Endodermal cell (in vitro differentiated cells): Measurements from ENCODE around the gene CSGALNACT2. TPM values are rescaled to one million over a fixed set of nuclear protein-coding genes. Genes with fewer than 3 reads are reported as not detected.

ENCODE experiments used
- DNase-seq: peaks from one replicate; pipeline ENCODE4 v3.0.0-alpha.2; 2017
- H3K27ac ChIP-seq: 2 replicates; pipeline ENCODE4 v1.5.1; 2013; ENCODE audit warnings: mild to moderate bottlenecking, low read depth, low read length, moderate library complexity
- H3K27me3 ChIP-seq: 2 replicates; pipeline ENCODE4 v1.6.1; 2013; ENCODE audit warnings: mild to moderate bottlenecking, low read length, moderate library complexity; ENCODE audit not compliant: insufficient read depth, control insufficient read depth, poor library complexity, severe bottlenecking
- H3K36me3 ChIP-seq: 2 replicates; pipeline ENCODE4 v1.7.0; 2013; ENCODE audit warnings: mild to moderate bottlenecking, low read length, moderate library complexity; ENCODE audit not compliant: control insufficient read depth, insufficient read depth
- H3K4me1 ChIP-seq: one replicate; pipeline ENCODE4 v1.7.0; 2013; ENCODE audit warnings: low read length; ENCODE audit not compliant: control insufficient read depth, insufficient read depth
- H3K4me3 ChIP-seq: 2 replicates; pipeline ENCODE4 v1.5.1; 2013; ENCODE audit warnings: mild to moderate bottlenecking, low read length, moderate library complexity
- H3K9ac ChIP-seq: 2 replicates; pipeline ENCODE4 v1.6.1; 2013; ENCODE audit warnings: mild to moderate bottlenecking, low read length, moderate library complexity; ENCODE audit not compliant: poor library complexity, severe bottlenecking; ENCODE audit errors: extremely low read depth
- H3K9me3 ChIP-seq: 2 replicates; pipeline ENCODE4 v1.6.1; 2013; ENCODE audit warnings: mild to moderate bottlenecking, low read length, moderate library complexity; ENCODE audit not compliant: control insufficient read depth
- H3K27ac Mint-ChIP-seq: 2 replicates; pipeline ENCODE4 v1.8.0; 2020; ENCODE audit warnings: mixed read lengths
- H3K27me3 Mint-ChIP-seq: 2 replicates; pipeline ENCODE4 v1.8.0; 2021; ENCODE audit warnings: mild to moderate bottlenecking, mixed read lengths; ENCODE audit not compliant: insufficient read depth
- H3K36me3 Mint-ChIP-seq: 2 replicates; pipeline ENCODE4 v1.8.0; 2020; ENCODE audit warnings: low read depth, mixed read lengths
- H3K4me1 Mint-ChIP-seq: 2 replicates; pipeline ENCODE4 v1.8.0; 2020; ENCODE audit warnings: mixed read lengths
- H3K4me3 Mint-ChIP-seq: 2 replicates; pipeline ENCODE4 v1.8.0; 2020; ENCODE audit warnings: mild to moderate bottlenecking, moderate library complexity, mixed read lengths
- H3K9me3 Mint-ChIP-seq: 2 replicates; pipeline ENCODE4 v1.8.0; 2020; ENCODE audit warnings: mild to moderate bottlenecking, mixed read lengths
- WGBS, 2 experiments: methylation state at CpG; one replicate each; pipeline versions ENCODE4 v1.1.5 to v1.1.7; 2013; ENCODE audit warnings: missing lambda C conversion rate in 2 of 2, mixed read lengths in 1 of 2; ENCODE audit not compliant: insufficient coverage in 1 of 2, insufficient read length in 1 of 2; 5-methylcytosine and 5-hydroxymethylcytosine counted together
- total RNA-seq, 2 donors: library from RNA; stranded (reverse); fragmentation: NEBNext Ultra II Directional in 1 of 2; extraction: Animal tissue kit (Norgen Biotek cat#: 25700) in 1 of 2; gene quantifications; 2 replicates in 1 of 2; 3 replicates in 1 of 2; pipeline ENCODE4 v1.2.1, GENCODE V29; 2021
- TF ChIP-seq, protein P1 (sequence below): fragments of 200-600 bp; sonication (generic); conservative IDR thresholded peaks from 2 replicates; pipeline ENCODE4 v1.5.0; 2021; ENCODE audit warnings: antibody characterized with exemption, mild to moderate bottlenecking

Gene CSGALNACT2
- total RNA-seq, 2 donors from 2014 or later, result 7.3 to 8.6 TPM

DNA sequence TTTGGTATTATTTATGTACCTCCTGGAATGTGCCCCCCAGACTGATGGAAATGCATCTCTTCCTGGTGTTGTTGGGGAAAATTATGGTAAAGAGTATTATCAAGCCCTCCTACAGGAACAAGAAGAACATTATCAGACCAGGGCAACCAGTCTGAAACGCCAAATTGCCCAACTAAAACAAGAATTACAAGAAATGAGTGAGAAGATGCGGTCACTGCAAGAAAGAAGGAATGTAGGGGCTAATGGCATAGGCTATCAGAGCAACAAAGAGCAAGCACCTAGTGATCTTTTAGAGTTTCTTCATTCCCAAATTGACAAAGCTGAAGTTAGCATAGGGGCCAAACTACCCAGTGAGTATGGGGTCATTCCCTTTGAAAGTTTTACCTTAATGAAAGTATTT, 17.0 kb downstream of the CSGALNACT2 start:
- no peaks in the 10 kb centered on the region for H3K27me3 Mint-ChIP-seq
- peaks cover 8% of the 10 kb centered on the region for H3K4me1 Mint-ChIP-seq
- no peaks in the 10 kb centered on the region for H3K36me3 Mint-ChIP-seq
- H3K4me1 ChIP-seq, result no peaks in the 10 kb centered on the region
- no peak overlapping the region for H3K4me3 Mint-ChIP-seq
- H3K4me3 ChIP-seq, result no peak overlapping the region
- H3K9ac ChIP-seq, result no peak overlapping the region
- 92 to 100% methylated on average over 1 to 2 of the region's 2 CpGs for WGBS, 2 experiments
- H3K9me3 ChIP-seq, result no peaks in the 10 kb centered on the region
- TF ChIP-seq, protein P1, sequence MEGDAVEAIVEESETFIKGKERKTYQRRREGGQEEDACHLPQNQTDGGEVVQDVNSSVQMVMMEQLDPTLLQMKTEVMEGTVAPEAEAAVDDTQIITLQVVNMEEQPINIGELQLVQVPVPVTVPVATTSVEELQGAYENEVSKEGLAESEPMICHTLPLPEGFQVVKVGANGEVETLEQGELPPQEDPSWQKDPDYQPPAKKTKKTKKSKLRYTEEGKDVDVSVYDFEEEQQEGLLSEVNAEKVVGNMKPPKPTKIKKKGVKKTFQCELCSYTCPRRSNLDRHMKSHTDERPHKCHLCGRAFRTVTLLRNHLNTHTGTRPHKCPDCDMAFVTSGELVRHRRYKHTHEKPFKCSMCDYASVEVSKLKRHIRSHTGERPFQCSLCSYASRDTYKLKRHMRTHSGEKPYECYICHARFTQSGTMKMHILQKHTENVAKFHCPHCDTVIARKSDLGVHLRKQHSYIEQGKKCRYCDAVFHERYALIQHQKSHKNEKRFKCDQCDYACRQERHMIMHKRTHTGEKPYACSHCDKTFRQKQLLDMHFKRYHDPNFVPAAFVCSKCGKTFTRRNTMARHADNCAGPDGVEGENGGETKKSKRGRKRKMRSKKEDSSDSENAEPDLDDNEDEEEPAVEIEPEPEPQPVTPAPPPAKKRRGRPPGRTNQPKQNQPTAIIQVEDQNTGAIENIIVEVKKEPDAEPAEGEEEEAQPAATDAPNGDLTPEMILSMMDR, result no peak
- H3K27ac ChIP-seq, result no peak overlapping the region
- H3K36me3 ChIP-seq, result no peaks in the 10 kb centered on the region
- DNase-seq, result no peak
- no peaks in the 10 kb centered on the region for H3K27me3 ChIP-seq
- no peaks in the 10 kb centered on the region for H3K9me3 Mint-ChIP-seq
- no peak overlapping the region for H3K27ac Mint-ChIP-seq

DNA sequence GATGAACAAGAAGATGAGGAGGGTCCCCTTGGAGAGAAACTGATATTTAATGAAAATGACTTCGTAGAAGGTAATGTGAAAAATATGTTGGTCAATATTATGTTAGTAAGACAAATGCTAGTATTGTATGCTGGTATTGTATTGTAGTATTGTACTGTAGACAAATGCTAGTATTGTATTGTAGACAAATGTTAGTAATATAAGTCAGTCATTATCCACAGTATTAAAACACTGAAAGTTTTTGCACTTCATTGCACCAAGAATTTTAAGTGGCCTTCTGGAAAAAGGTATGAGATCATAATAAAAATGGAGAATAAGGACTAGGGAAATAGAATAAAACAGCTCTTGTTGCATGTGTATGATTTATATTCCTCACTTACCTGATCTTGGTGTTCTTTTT, 17.5 kb downstream of the CSGALNACT2 start:
- Histone ChIP-seq H3K27me3 (no peaks in the 10 kb centered on the region), H3K27ac (no peak overlapping the region), H3K9ac (no peak overlapping the region), H3K36me3 (no peaks in the 10 kb centered on the region), H3K4me1 (no peaks in the 10 kb centered on the region), H3K4me3 (no peak overlapping the region), H3K9me3 (no peaks in the 10 kb centered on the region)
- peaks cover 8% of the 10 kb centered on the region for H3K4me1 Mint-ChIP-seq
- H3K9me3 Mint-ChIP-seq, result no peaks in the 10 kb centered on the region
- H3K36me3 Mint-ChIP-seq, result no peaks in the 10 kb centered on the region
- TF ChIP-seq, protein P1, result no peak
- WGBS, 2 experiments, result 75 to 92% methylated on average over 1 of the region's 1 CpG
- no peak overlapping the region for H3K4me3 Mint-ChIP-seq
- no peak overlapping the region for H3K27ac Mint-ChIP-seq
- H3K27me3 Mint-ChIP-seq, result no peaks in the 10 kb centered on the region
- no peak for DNase-seq

DNA sequence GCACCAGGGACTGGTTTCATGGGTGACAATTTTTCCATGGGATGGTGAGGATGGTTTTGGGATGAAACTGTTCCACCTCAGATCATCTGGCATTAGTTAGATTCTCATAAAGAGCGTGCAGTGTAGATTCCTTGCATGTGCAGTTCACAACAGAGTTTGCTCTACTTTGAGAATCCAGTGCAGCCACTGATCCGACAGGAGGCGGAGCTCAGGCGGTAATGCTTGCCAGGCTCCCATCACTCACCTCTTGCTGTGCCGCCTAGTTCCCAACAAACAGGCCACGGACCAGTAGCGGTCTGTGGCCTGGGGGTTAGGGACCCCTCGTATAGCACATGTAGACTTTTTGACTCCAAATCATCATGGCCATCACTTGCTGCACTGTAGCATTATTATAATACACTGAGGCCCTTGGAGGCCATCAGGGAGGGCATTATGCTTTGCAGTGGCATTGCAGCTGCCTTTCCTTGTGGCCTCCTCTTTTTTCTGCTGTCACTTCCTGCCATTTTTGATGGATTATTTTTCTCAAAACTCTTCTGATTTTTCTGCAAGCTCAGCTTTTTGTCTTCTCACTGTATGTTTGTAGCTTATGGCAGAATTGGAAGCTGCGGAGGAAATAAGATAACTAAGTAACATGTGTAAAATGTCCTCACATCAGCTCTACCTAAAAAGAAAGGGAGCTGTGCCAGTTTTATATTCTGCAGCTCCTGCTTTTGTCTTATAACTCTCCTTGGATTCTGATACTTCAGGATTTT, 18.5 kb downstream of the CSGALNACT2 start:
- H3K4me1 Mint-ChIP-seq, result peaks cover 2% of the 10 kb centered on the region
- Histone ChIP-seq H3K27ac (no peak overlapping the region), H3K36me3 (no peaks in the 10 kb centered on the region), H3K9ac (no peak overlapping the region), H3K4me1 (no peaks in the 10 kb centered on the region), H3K27me3 (no peaks in the 10 kb centered on the region), H3K4me3 (no peak overlapping the region), H3K9me3 (no peaks in the 10 kb centered on the region)
- H3K27ac Mint-ChIP-seq, result no peak overlapping the region
- no peaks in the 10 kb centered on the region for H3K27me3 Mint-ChIP-seq
- no peaks in the 10 kb centered on the region for H3K36me3 Mint-ChIP-seq
- TF ChIP-seq, protein P1, result no peak
- DNase-seq, result no peak
- WGBS, 2 experiments, result 78 to 87% methylated on average over 8 to 9 of the region's 9 CpGs
- H3K9me3 Mint-ChIP-seq, result no peaks in the 10 kb centered on the region
- H3K4me3 Mint-ChIP-seq, result no peak overlapping the region
